Spleen (tissue), 11 donors: ENCODE measurements around the gene PROM1. TPM values are rescaled to one million over a fixed set of nuclear protein-coding genes. Genes with fewer than 3 reads are reported as not detected.

Experiments used
- DNase-seq: peaks from one replicate; pipeline ENCODE4 v3.0.0-alpha.2; 2020
- H3K27ac ChIP-seq, 8 donors: fragments of 200-600 bp; sonication (generic) in 7 of 8; 1 replicate in 4 of 8; 2 replicates in 4 of 8; pipeline versions ENCODE4 v1.5.0 to v1.8.0; 2016 to 2021; ENCODE audit warnings: inconsistent platforms in 4 of 8, mild to moderate bottlenecking in 4 of 8, moderate library complexity in 1 of 8
- H3K27me3 ChIP-seq, 7 donors: fragments of 200-600 bp; sonication (generic) in 6 of 7; replicated peaks in 1 of 7; 1 replicate in 4 of 7; 2 replicates in 3 of 7; pipeline versions ENCODE4 v1.5.0 to v1.8.0; 2016 to 2021; ENCODE audit warnings: inconsistent platforms in 3 of 7, mild to moderate bottlenecking in 1 of 7
- H3K36me3 ChIP-seq, 6 donors: fragments of 200-600 bp; sonication (generic) in 5 of 6; 1 replicate in 4 of 6; 2 replicates in 2 of 6; pipeline versions ENCODE4 v1.5.0 to v1.8.0; 2016 to 2021; ENCODE audit warnings: inconsistent platforms in 2 of 6
- H3K4me1 ChIP-seq, 6 donors: fragments of 200-600 bp; sonication (generic) in 5 of 6; 1 replicate in 3 of 6; 2 replicates in 3 of 6; pipeline versions ENCODE4 v1.5.0 to v1.8.0; 2016 to 2021; ENCODE audit warnings: inconsistent platforms in 3 of 6
- H3K4me3 ChIP-seq, 8 donors: fragments of 200-600 bp; sonication (generic) in 7 of 8; 1 replicate in 4 of 8; 2 replicates in 4 of 8; pipeline versions ENCODE4 v1.5.0 to v1.8.0; 2016 to 2021; ENCODE audit warnings: inconsistent platforms in 4 of 8, mild to moderate bottlenecking in 4 of 8, moderate library complexity in 2 of 8
- H3K9me3 ChIP-seq, 8 donors: fragments of 200-600 bp; sonication (generic) in 7 of 8; 1 replicate in 4 of 8; 2 replicates in 4 of 8; pipeline versions ENCODE4 v1.5.0 to v1.8.0; 2016 to 2021; ENCODE audit warnings: inconsistent platforms in 4 of 8
- CTCF ChIP-seq, 11 experiments: fragments of 200-600 bp in 7 of 11; fragments of 450-650 bp in 4 of 11; sonication (generic) in 4 of 11; IDR thresholded peaks in 8 of 11; conservative IDR thresholded peaks in 3 of 11; 1 replicate in 7 of 11; 2 replicates in 4 of 11; pipeline versions ENCODE4 v1.4.0 to v1.8.0; 2016 to 2021; ENCODE audit warnings: antibody characterized with exemption in 11 of 11, inconsistent platforms in 4 of 11, mild to moderate bottlenecking in 1 of 11
- POLR2A ChIP-seq, 3 donors: fragments of 450-650 bp; IDR thresholded peaks; one replicate each; pipeline ENCODE4 v1.5.1; 2017; ENCODE audit warnings: antibody characterized with exemption in 3 of 3, mild to moderate bottlenecking in 1 of 3
- POLR2AphosphoS5 ChIP-seq, 3 donors: sonication (generic); formaldehyde crosslinking; IDR thresholded peaks; one replicate each; pipeline ENCODE4 v1.5.1; 2017; ENCODE audit warnings: antibody characterized with exemption in 3 of 3
- WGBS, 5 donors: extraction: QIAGEN DNeasy Blood & Tissue Kit in 3 of 5; methylation state at CpG; one replicate each; pipeline versions ENCODE4 v1.1.5 to v1.1.7; 2013 to 2018; 5-methylcytosine and 5-hydroxymethylcytosine counted together
- intact Hi-C: fragments of 100-400 bp; cut with DNase I; formaldehyde crosslinking; loops from one replicate; pipeline ENCODE4 v1.15.0; 2023; ENCODE audit warnings: low total_unique reads
- polyA plus RNA-seq, 3 donors: library from polyadenylated mRNA; stranded (reverse); fragments of 200-250 nt; gene quantifications; one replicate each; pipeline ENCODE4 v1.2.1, GENCODE V29; 2013
- total RNA-seq, 7 donors: library from RNA; depleted of rRNA in 3 of 7; stranded (reverse); fragments of >200 nt in 3 of 7; fragmentation: NEBNext Ultra II Directional in 4 of 7; extraction: Animal tissue kit (Norgen Biotek cat#: 25700) in 4 of 7; gene quantifications; one replicate each; pipeline versions ENCODE4 v1.1.0 to v1.2.1, GENCODE V29; 2016 to 2021
- donor health status: healthy with polysubstance abuse.
- donor health status: DM: no; HTN: no; CAD: no; lungs with moderate emphysema.
- donor health status: DM: no; HTN: no; CAD: no.
- donor health status: Bipolar disorder and iron deficiency.
- donor health status: healthy.
- donor health status: DM: no; HTN: no; CAD: no.
- donor health status: DM: yes; HTN: yes; CAD: no.

PROM1 gene
- total and polyA plus RNA-seq, 10 donors: 0.15 to 4.6 (median 0.93) TPM

- no peak overlapping the region for H3K27ac ChIP-seq
- DNase-seq: no peak
- no peak for TF ChIP-seq CTCF (IDR thresholded peaks at IDR 0.05 in 8 of 11, conservative IDR thresholded peaks at IDR 0.05 in 3 of 11)
- no peak for TF ChIP-seq POLR2A (IDR thresholded peaks at IDR 0.05)
- TF ChIP-seq POLR2AphosphoS5 (IDR thresholded peaks at IDR 0.05): no peak
- H3K4me1 ChIP-seq: no peaks in the 10 kb centered on the region
- no peaks in the 10 kb centered on the region for H3K9me3 ChIP-seq
- intact Hi-C loops: no loop called here
- H3K36me3 ChIP-seq: no peaks in the 10 kb centered on the region
- peaks cover 0 to 22% (median 0%) of the 10 kb centered on the region in 7 donors for H3K27me3 ChIP-seq
- 73 to 89% (median 83%) methylated on average over 10 of the region's 10 CpGs for WGBS, 5 donors
- H3K4me3 ChIP-seq: no peak overlapping the region
Measured at GRCh38 chr4:15935504-15936402, 148.1 kb downstream of the PROM1 start.

GRCh38 chr4:15934259-15934658 lies 149.6 kb downstream of the PROM1 start:
- intact Hi-C loops: no loop called here
- DNase-seq: no peak
- no peak for TF ChIP-seq POLR2A (IDR thresholded peaks at IDR 0.05)
- H3K4me1 ChIP-seq: no peaks in the 10 kb centered on the region
- peaks cover 0 to 35% (median 0%) of the 10 kb centered on the region in 7 donors for H3K27me3 ChIP-seq
- no peak overlapping the region for H3K27ac ChIP-seq
- H3K4me3 ChIP-seq: no peak overlapping the region
- no peaks in the 10 kb centered on the region for H3K9me3 ChIP-seq
- no peaks in the 10 kb centered on the region for H3K36me3 ChIP-seq
- WGBS, 5 donors: 71 to 80% (median 76%) methylated on average over 3 of the region's 3 CpGs

GRCh38 chr4:15931451-15932210 lies 152.2 kb downstream of the PROM1 start:
- no peak overlapping the region for H3K4me3 ChIP-seq
- 88 to 94% (median 89%) methylated on average over 5 of the region's 5 CpGs for WGBS, 5 donors
- peaks cover 0 to 27% (median 0%) of the 10 kb centered on the region in 7 donors for H3K27me3 ChIP-seq
- H3K27ac ChIP-seq: no peak overlapping the region
- intact Hi-C loops: no loop called here
- DNase-seq: no peak
- TF ChIP-seq POLR2A (IDR thresholded peaks at IDR 0.05): no peak
- TF ChIP-seq POLR2AphosphoS5 (IDR thresholded peaks at IDR 0.05): no peak
- TF ChIP-seq CTCF (IDR thresholded peaks at IDR 0.05 in 8 of 11, conservative IDR thresholded peaks at IDR 0.05 in 3 of 11): no peak
- no peaks in the 10 kb centered on the region for H3K36me3 ChIP-seq
- H3K4me1 ChIP-seq: no peaks in the 10 kb centered on the region
- no peaks in the 10 kb centered on the region for H3K9me3 ChIP-seq

GRCh38 chr4:15930314-15930713 lies 153.5 kb downstream of the PROM1 start:
- TF ChIP-seq CTCF (IDR thresholded peaks at IDR 0.05 in 8 of 11, conservative IDR thresholded peaks at IDR 0.05 in 3 of 11) (no peak), POLR2AphosphoS5 (IDR thresholded peaks at IDR 0.05) (no peak)
- Histone ChIP-seq H3K9me3 (no peaks in the 10 kb centered on the region), H3K27ac (no peak overlapping the region), H3K27me3 (peaks cover 0 to 29% (median 0%) of the 10 kb centered on the region in 7 donors), H3K36me3 (no peaks in the 10 kb centered on the region), H3K4me3 (no peak overlapping the region), H3K4me1 (no peaks in the 10 kb centered on the region)
- intact Hi-C loops: no loop called here
- DNase-seq: no peak
- WGBS, 5 donors: 43 to 70% (median 65%) methylated on average over 7 of the region's 7 CpGs
